AG20443 (cell line): ENCODE measurements around the gene MORN1.

Experiments used
- DNase-seq: peaks from one replicate; pipeline ENCODE4 v3.0.0; 2012; ENCODE audit warnings: low spot score, mixed read lengths

MORN1 gene

DNA sequence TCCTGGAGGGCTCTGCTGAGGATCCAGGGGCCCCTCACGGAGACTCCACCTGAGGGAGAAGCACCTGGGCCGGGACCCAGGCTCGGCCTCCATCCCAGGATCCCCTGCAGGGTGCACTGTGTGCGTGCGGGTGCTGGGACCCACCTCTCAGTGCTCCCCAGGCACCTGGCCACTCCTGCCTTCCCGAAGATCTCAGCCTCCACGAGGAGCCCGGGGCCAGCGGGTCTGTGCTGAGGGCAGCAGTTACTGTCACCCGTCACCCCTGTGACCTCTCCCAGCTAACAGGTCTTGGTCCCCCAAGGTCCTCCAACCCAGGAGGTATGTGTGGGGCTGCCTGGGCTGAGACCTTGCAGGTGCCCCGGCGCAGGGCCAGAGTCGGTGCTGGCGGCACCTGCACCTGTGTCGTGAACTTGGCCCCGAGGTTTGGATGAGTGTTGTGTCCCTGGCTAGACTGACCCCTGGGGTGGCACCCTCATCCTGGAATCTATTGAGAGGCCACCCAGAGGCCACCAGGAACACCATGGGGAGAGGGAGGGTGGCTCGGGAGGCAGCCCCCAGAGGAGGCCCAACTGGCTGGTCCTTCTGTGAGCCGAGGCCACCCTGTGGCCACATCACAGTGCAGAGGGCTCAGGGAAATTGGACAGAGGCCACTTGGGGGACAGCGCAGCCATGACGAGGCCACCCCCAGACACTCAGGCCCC is 17.7 kb downstream of the MORN1 start:
- no peak for DNase-seq

DNA sequence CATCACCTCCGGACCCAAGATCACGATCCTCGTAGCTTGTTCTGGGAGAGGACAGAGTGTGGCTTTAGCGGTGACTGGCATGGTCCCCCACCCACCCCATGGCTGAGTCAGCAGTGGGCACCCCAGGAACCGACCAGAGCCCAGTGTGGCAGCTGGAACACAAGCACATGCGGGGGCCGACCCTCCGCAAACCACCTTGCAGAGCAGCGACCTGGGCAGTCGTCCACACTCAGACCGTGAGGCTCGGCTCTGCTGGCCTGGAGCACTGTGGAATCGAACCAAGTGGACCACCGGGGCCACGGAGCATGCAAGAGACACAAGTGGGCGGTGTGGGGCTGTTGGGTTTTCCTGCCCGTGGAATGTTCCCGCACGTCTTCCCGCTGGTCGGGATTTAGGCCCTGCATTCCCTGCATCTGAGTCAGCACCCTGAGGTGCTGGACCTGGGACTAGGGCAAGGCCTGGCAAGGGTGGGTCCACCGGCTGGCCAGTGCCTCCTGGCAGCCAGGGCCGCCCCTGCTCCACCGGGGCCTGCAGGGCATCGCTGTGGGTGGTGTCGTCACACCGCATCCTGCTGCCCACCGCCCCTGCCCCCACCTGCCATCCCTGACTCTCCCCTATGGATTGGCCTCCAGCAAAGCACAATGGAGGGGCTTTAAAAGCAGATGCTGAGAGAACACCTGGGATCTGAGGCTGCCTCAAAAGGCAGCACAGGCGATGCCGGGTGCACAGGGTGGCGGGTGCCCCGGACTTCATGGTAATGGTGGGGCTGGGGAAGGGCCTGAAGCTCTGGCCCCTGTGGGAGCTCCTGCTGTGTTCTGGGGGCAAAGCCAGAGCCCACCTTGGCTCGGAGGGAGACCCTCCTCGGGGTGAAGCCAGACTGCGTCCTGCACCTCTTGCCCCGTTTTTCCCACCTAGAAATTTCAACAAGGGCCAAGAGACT is 18.5 kb downstream of the MORN1 start:
- DNase-seq: no peak

DNA sequence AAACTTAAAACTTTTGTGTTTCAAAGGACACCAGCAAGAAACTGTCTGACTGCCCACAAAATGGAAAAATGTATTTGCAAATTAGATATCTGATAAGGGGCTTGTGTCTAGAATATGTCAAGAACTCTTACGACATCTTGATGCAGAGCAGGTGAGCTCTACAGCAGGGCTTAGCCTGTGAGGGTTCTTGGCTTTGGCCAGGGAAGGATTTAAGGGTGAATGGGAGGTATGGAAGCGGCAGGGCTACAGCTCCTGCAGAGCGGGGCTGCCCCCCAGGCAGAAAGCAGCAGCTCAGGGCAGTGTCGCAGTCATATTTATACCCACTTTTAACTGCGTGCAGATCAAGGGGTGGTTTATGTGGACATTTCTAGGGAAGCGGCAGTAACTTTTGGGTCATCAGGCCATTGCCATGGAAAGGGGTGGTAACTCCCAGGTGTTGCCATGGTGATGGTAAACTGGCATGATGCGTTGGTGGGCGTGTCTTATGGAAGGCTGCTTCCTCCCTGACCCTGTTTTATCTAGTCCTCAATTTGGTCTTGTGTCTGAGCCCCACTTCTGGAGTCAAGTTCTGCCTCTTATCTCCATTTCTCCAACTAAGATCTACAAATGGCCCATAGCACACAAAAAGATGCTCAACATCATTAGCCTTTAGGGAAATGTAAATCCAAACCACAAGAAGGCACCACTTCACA is 23.2 kb downstream of the MORN1 start:
- DNase-seq: no peak

DNA sequence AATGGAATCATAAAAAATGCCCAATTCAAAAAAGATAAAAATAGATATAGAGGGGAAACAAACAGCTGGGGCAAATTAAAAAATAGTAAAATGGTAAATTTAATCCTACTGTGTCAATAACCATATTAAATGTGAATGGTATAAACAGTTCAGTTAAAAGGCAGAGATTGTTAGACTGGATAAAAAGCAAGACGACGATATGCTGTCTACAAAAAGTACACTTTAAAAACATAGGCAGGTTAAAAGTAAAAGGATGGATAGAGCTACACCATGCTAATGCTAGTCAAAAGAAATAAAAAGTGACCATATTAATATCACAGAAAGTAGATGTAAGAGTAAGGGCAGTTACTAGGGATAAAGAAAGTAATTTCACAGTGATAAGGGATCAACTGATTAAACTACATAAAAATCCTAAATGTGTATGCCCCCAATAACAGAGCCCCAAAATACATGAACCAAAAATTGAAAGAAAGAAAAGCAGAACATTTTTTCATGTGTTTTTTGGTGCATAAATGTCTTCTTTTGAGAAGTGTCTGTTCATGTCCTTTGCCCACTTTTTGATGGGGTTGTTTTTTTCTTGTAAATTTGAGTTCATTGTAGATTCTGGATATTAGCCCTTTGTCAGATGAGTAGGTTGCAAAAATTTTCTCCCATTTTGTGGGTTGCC is 27.4 kb downstream of the MORN1 start:
- no peak for DNase-seq

DNA sequence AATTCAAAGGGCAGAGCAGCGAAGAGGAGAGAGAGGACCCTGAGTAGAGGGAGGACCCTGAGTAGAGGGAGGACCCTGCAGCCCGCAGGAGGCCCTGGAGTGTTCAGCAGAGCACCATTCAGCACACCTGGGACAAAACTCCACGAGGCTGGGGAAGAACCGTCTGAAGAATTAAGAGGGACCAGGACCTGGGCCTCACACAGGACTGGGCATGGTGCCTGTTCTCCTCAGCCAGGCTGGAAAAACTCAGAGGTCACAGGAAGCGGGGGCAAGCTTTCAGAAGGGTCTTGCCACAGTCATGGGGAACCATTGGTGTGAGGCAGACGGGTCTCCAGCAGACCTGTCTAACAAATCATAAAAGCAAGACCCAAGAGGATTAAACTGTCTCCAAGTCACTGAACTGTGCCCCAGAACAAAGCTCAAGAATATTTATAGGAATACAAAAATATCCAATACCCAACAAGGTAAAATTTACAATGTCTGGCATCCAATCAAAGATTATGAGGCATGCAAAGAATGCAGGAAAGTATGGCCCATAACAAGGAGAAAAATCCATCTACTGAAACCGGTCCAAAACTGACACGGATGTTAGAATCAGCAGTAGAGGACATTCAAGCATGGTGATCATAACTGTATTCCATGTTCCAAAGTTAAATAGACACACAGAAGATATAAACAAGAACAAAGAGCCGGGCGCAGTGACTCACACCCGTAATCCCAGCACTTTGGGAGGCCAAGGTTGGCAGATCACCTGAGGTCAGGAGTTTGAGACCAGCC is 30.6 kb downstream of the MORN1 start:
- DNase-seq: no peak

DNA sequence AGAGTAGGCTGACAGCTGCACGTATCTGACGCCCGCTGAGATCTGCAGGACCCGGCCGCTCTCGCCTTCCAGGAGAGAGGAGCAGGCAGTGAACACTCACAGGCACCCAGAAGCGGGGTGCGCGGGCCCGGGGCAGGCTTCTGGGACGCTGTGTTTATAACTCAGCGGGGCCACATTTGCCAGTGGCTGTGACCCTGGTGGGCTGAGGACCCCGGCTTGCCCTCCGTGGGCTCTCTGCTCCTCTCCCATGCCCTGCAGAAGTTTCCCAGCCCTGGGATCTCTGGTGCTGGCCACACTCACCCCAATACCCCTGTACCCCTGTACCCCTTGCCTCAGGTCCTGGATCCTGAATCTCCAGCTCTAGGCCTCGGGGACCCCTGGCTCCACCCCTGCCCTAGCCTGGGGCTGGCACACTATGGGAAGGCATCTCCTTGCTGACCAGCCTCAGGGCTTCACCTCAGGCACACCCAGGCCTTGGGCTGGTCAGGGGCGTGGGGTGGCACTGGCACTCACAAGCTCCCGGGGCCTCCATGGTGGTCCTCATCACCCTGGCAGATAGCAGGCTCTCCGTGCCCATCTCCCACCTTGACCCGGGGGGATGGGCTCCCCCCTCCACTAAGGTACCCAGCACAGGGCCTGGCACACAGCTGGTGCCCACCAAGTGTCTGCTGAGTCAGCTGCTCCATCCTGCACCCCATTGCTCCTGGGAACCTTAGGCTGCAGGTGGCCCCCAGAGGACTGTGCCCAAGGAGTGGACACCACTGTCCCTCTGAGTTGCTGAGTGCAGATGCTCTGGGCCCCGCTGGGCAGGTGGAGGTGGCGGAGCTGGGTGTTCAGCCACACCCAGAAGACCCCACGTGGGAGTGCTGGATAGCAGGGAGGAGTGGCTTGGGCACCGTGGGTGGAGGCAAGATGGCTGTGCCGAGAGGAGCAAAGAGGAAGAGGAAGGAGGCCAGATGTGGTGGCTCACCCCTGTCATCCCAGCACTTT is 32.4 kb downstream of the MORN1 start:
- no peak for DNase-seq

DNA sequence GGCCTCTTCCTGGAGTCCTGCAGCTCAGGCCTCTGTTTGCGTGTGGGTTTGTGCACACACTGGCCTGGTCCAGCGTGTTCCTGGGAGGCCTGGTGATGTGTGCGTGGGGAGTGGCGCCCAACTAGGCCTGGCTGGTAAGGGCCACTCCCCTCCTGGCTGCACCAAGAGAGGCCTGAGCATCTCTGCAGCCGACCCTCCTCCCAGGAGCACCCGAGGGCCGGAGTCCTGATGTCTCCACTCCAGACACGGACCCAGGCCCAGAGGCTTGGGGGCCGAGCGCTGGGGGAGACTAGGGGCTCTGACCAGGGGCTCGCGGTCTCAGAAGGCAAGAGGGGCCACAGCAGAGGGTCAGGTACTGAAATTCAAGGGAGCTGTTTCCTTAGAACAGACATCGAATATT is 33.3 kb downstream of the MORN1 start:
- no peak for DNase-seq

DNA sequence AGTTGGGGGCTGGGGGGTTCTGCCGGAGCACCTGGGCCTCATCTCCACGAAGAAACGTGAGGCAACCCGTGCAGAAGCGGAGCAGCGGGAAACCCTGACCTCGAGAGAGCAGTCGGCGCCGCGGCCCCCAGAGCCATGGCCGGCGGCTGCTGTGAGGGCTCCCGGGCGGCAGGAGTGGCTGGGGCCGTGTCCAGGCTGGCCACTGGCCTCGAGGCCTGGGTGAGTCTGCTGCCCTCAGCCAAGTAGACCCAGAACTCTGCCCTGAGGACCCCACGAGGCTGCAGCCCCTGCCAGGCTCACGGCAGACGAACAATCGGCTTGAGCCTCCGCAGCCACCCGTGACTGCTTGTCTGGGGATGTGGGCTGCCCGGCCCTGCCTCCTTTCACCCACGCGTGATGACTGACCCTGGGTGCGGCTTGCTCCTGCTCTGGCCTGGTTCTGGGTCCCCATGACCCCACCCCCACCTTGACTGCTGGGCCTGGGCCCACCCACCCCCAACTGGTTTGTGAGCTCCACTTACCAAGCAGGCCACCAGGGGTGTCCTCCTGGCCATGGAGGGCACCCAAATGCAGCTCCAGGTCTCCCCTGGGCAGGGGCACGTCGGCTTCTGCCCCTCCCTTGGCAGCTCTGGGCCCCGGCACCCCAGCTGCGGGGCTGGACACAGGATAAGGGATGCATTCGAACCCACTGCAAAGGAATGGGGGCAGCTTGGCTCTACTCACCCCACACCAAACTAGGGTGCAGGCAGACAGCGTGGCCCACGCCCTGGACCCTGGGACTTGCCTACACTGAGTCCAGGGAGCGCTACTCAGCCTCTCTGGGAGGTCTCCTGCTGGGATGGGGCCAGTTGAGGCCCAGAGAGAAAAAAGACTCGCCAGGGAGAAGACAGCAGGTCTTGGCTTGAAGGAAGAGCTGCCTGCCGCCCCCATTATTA is 34.2 kb downstream of the MORN1 start:
- DNase-seq: no peak

DNA sequence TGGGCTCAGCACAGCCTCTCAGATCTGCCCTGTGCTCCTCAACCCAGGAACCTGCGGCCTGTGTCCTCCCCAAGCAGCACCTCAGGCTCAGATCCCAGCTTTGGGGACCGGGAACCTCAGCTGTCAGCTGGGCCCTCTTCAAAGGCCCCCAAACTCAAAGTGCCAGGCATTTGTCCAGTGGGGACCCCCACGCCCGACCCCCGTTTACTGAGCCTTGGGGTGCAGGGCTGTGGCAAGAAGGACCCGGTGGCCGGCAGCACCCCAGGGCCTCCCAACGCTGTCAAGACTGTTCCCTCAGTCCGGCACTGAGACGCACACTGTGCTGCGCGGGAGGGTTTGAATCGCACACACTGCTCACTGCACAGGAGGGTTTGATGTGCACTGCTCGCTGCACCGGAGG is 35.0 kb downstream of the MORN1 start:
- no peak for DNase-seq

DNA sequence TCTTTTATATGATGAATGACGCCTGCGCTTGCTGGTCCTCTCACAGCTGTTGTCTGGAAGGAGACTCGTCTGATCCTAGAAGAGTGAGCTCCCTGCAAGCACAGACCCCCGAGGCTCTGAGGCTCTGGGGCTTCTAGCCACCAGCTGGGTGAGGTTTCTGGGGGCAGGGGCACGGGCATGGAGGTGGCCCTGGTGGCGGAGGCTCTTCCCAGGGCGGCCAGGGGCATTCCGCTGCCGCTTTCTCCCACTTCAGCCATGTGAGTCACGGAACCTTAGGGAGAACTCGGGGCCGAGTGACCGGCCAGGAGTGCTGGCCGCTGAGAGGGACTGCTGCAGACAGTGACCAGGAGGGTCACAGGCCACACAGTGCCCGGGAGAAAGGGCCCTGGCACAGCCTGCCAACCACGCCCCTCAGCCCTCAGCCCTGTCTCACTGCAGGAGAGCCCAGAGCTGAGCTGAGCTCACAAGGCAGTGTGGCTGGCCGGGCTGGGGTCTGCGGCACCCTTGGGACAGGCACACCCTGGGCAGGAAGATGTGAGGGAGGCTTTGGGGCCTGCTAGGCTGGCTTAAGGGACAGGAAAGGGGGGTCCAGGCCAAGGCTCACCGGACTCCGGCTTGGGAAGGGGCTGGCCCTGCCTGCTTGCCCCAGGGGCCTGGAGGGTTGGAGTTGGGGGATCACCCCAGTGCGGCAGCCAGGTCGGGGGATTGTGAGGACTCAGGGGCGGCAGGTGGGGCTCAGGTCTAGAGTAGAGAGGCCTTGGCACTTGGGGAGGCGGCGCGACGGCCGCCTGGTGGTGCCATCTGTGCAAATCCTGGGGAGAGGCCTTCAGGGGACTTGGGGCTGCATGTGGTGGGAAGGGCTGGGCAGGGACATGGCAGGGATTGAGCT is 35.7 kb downstream of the MORN1 start:
- DNase-seq: no peak

DNA sequence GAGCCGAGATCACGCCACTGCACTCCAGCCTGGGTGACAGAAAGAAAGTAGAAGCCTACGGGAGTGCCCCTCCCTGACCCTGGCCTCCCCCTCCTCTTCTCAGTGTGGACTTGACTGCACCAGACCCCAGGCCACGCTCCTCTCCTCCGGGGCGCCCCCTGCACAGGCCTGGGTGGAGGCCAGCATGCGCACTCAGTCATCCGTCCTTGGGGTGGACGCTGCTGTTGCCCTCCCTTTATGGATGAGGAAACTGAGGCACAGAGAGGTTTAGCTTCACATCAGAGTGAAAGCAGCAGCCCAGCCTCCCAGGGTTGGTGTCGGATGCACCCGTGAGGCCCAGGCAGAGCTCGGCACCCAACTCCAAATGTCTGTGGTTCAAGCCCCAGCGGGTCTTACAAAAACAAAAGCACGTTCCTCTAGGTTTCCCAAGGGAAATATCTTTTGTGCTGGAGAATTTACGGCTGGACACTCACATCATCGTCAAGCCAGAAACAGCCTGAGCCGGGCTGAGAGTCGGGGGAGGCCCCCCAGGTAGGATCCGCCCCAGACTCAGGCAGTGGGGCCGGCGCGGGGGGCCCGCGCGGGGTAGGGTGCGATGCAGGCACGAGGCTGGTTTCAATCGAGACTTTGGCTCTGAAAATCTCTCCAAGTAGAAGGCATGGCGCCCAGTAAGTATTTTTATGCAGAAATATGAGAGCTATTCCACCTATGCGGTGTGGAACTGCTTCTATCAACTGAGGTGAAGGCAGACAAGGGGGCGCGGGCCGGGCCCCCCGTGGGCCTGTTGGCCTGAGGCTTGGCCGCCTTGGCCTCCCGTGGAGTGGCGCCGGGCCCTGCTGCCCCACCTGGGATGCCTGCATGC is 36.6 kb downstream of the MORN1 start:
- DNase-seq: no peak

DNA sequence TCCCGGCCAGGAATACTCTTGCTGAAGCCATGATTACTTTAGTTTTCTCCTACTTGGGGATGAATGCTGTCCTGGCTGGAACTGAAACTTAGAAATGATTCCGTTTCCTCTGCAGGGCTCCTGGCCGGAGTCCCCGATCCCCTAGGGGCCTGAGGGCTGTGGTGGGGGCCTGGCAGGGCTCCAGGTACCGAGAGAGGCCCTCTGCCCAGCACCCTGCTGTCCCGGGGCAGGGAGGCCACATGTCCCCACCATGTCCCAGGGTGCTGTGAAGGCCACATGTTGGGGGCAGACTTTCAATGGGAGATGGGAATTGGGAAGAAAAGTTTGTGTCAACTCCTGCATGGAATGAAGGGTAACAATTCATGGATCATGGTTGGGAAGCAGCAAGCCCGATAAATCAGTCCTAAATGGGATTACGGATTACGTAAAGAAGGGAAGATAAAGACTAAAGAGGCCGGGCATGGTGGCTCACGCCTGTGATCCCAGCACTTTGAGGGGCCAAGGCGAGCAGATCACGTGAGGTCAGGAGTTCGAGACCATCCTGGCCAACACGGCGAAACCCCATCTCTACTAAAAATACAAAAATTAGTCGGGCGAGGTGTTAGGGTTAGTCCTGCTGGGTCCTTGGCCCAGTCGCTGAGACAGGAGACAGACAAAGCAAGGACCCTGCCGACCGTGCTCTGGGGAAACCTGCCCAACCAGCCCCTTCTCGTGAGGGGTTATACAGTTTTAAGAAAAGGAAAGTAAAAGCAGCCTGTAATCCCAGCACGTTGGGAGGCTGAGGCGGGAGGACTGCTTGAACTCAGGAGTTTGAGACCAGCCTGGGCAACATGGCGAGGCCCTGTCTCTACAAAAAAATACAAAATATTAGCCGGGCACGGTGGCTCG is 37.6 kb downstream of the MORN1 start:
- DNase-seq: no peak

DNA sequence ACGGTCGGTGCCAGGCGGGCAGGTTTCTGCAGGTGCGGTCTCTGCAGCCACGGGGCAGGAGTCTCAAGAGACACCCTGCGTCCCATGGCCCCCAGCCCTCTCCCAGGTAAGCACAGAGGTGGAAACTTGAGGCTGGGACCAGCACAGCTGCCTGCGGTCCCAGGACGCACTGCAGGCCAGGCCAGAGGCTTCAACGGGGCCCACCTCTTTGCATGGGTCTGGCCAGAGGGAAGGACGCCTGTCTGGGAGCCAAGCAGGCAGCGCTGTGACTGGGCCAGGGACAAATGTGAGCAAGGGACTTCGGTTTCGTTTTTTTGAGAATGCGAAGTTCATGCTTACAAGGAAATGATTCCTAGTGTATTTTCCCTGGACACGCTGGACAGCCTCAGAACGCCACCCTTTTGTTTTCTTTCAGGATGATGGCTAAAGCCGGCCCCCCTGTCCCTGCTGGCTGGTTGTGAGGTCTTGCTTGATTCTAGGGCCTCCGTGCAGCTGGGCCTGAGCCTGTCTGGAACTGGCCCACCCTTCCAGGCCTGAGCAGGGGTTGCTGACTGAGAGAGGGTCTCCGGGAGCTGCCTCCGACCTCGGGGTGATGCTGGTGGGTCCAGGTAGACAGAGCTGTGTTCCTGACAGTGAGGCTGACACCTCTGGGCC is 38.3 kb downstream of the MORN1 start:
- no peak for DNase-seq

DNA sequence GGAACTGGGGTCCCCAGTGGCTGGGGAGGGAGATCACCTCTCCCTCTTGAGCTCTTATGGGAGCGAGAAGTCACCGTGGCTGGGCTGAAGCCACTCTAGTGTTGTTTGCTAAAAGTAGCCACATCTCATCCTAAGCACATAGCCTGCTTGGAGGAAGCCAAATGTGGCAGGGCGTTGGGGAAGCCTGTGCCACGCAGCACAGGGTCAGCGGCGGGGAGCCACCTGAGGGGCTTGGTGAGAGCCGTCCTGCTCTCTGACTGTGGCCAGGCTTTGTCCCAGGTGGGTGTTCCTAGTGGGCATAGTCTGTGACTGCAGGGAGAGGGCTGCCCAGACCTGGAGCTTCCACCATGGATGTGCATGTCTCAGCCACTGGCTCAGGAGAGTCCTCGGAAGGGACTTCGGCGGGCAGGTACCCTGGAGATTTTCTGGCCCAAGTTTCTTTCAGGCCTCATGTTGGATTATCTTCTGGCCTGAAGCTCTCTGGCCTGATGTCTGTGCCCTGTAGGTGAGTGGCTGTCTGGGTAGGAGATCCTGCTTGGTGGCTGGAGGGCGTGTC is 38.9 kb downstream of the MORN1 start:
- DNase-seq: no peak

DNA sequence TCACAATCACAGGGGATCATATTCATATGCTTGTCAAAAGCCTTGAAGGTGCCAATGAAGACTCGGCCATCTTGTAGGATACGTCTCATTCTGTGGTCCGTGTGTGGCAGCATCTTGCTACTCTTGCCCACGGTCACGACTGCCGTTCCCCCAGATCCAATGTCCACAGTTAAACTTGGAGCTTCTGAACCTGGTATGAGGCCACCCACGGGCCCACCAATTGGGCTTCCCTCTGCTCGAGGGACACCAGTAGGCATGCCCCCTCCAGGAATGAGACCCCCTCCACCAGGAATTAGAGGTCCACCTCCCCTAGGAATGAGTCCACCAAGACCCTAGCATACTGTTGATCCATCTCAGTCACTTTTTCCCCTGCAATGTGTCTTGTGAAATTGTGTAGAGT is 39.6 kb downstream of the MORN1 start:
- no peak for DNase-seq
